Activated T-cell treated with anti-CD3 and anti-CD28 coated beads, Interleukin-2, amount 50 U/mL, for 24 hours (primary cell): Measurements from ENCODE around the gene SCFD2.
"Not testable (repeated sequence)": the region's sequence is repeated elsewhere in the genome, so short reads cannot be mapped to it uniquely, and the experiment has no call there.

Source experiments
- DNase-seq: peaks from one replicate; pipeline ENCODE4 v3.0.0-alpha.2; 2020
- H3K27ac Mint-ChIP-seq: 2 replicates; pipeline ENCODE4 v1.8.0; 2020; ENCODE audit warnings: mild to moderate bottlenecking, mixed read lengths
- H3K27me3 Mint-ChIP-seq: 2 replicates; pipeline ENCODE4 v1.8.0; 2020; ENCODE audit warnings: mixed read lengths
- H3K36me3 Mint-ChIP-seq: 2 replicates; pipeline ENCODE4 v1.8.0; 2020; ENCODE audit warnings: low read depth, mixed read lengths
- H3K4me1 Mint-ChIP-seq: 2 replicates; pipeline ENCODE4 v1.8.0; 2020; ENCODE audit warnings: low read depth, mixed read lengths
- H3K4me3 Mint-ChIP-seq: 2 replicates; pipeline ENCODE4 v1.8.0; 2020; ENCODE audit warnings: mild to moderate bottlenecking, moderate library complexity, mixed read lengths
- H3K9me3 Mint-ChIP-seq: 2 replicates; pipeline ENCODE4 v1.8.0; 2020; ENCODE audit warnings: mixed read lengths

The SCFD2 gene

DNA sequence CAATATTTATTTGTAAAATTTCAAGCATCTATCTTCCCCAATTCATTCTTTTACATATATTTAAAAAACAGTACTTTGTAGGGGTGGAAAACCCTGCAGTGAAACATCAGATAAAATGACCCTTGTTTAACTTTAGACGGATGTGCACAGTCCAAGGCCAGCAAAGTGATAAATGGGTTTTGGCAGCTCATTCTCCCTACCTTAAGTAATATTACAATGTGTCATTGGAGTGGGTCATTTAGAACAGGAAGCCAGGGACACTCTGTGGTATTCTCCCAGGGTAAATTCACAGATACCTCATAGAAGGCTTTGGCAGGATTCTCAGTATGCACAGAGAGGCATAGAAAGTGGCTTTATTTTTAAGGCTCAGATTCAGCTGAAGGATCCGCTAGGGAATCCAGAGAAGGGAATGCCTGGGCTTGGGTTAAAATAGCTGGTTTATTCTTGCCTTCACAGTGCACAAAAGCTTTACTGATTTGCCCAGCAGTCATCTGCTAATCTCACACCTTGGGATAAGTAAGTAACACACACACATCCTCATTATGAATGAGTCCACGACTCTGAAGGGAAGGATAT lies 297.0 kb downstream of the SCFD2 start:
- H3K27me3 Mint-ChIP-seq = no peaks in the 10 kb centered on the region
- H3K4me3 Mint-ChIP-seq = no peak overlapping the region
- H3K9me3 Mint-ChIP-seq = peaks cover 21% of the 10 kb centered on the region
- peaks cover 9% of the 10 kb centered on the region for H3K4me1 Mint-ChIP-seq
- DNase-seq = no peak
- H3K36me3 Mint-ChIP-seq = peaks cover 41% of the 10 kb centered on the region
- H3K27ac Mint-ChIP-seq = no peak overlapping the region

DNA sequence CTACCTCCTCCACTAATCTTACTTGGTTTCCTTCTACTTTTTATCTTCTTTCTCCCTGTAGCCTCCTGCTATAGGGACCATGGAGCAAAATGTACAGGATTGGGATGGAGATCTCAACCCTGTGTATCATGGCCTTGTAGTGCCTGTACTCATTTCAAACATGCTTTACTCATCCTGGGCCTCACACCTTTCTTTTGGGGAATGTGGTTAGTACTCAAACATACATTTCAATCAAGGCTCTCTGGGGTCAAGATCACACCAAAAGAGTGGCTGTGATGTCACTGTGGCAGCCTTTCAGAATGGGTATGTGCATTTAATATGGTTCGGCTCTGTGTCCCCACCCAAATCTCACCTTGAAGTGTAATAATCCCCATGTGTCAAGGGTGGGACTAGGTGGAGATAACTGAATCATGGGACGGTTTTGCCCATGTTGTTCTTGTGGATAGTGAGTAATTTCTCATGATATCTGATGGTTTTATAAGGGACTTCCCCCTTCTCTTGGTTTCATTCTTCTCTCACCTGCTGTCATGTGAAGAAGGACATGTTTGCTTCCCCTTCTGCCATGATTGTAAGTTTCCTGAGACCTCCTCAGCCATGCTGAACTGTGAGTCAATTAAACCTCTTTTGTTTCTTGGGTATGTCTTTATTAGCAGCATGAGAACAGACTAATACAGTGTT lies 298.6 kb downstream of the SCFD2 start:
- Mint-ChIP-seq H3K36me3 (peaks cover 35% of the 10 kb centered on the region), H3K4me3 (no peak overlapping the region), H3K27me3 (no peaks in the 10 kb centered on the region), H3K9me3 (peaks cover 21% of the 10 kb centered on the region), H3K27ac (peak overlapping the region; percentile 55), H3K4me1 (peaks cover 9% of the 10 kb centered on the region)
- DNase-seq = no peak

DNA sequence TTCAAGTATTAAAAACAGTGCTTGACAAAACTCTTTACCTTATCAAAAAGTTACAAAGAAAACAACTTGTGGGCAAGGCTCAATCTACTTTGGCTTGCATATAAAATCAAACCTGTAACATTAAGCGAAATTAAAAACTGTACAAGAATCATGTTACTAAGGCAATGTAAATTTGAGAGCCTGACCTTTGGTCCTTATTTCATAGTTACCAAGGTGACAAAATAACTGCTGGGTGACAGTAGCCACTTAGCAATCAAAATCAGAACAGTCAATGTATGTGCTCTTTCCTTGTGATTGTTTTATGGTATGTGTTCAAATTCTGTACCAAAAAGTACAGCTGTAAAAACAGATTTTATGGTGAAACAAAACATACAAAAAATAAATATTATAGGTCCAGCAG lies 299.7 kb downstream of the SCFD2 start:
- H3K9me3 Mint-ChIP-seq = peaks cover 21% of the 10 kb centered on the region
- no peak overlapping the region for H3K4me3 Mint-ChIP-seq
- no peaks in the 10 kb centered on the region for H3K27me3 Mint-ChIP-seq
- no peak for DNase-seq
- H3K27ac Mint-ChIP-seq = no peak overlapping the region
- peaks cover 38% of the 10 kb centered on the region for H3K36me3 Mint-ChIP-seq
- H3K4me1 Mint-ChIP-seq = peaks cover 9% of the 10 kb centered on the region

DNA sequence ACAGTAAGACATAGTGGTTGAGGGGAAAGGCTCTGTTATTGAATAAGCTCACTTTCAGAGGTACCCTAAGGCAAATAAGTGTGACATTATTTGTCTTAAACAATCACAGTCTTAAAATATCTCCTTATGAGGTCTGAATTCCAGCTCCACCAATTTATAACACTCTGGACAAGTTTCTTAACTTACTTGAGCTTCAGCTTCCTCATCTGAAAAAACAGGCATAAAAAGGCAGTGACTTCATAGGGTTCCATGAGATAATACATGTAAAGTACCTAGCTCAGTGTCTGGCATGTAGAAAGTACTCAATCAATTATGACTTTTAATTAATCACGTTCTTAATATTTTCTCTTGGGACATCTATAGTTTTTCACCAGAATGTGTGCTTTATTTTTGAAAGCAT lies 301.3 kb downstream of the SCFD2 start:
- H3K27me3 Mint-ChIP-seq = no peaks in the 10 kb centered on the region
- H3K36me3 Mint-ChIP-seq = peaks cover 33% of the 10 kb centered on the region
- no peak overlapping the region for H3K27ac Mint-ChIP-seq
- no peak overlapping the region for H3K4me3 Mint-ChIP-seq
- H3K4me1 Mint-ChIP-seq = peaks cover 9% of the 10 kb centered on the region
- no peak for DNase-seq
- H3K9me3 Mint-ChIP-seq = peaks cover 17% of the 10 kb centered on the region

GRCh38 chr4:53061091-53061850 lies 304.6 kb downstream of the SCFD2 start:
- Mint-ChIP-seq H3K27me3 (no peaks in the 10 kb centered on the region), H3K4me1 (no peaks in the 10 kb centered on the region), H3K36me3 (peaks cover 13% of the 10 kb centered on the region), H3K9me3 (no peaks in the 10 kb centered on the region), H3K27ac (no peak overlapping the region), H3K4me3 (no peak overlapping the region)
- DNase-seq = no peak

GRCh38 chr4:53060278-53060677 lies 305.6 kb downstream of the SCFD2 start:
- H3K27me3 Mint-ChIP-seq = no peaks in the 10 kb centered on the region
- H3K4me3 Mint-ChIP-seq = no peak overlapping the region
- H3K9me3 Mint-ChIP-seq = no peaks in the 10 kb centered on the region
- peaks cover 16% of the 10 kb centered on the region for H3K36me3 Mint-ChIP-seq
- no peaks in the 10 kb centered on the region for H3K4me1 Mint-ChIP-seq
- no peak overlapping the region for H3K27ac Mint-ChIP-seq
- DNase-seq = no peak

DNA sequence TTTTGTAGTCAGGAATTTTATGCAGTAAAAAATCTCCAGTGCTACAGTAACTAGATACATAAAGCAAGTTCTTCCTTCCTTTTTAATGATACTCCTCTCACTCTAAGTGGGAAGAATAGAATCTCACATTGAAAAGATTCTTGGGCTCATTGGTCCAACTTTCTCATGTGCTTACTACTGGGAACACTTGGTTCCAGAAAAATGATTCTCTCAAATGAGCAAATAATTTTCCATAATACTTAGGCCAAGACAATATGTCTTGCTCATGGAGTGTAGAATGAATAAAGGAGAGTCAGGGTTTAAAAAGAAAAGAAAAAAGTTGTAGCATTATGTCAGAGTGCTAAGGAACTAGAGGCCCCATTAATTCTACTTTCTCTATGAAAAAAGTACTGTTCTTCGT lies 306.0 kb downstream of the SCFD2 start:
- no peak for DNase-seq
- Mint-ChIP-seq H3K27me3 (no peaks in the 10 kb centered on the region), H3K4me3 (no peak overlapping the region), H3K4me1 (no peaks in the 10 kb centered on the region), H3K27ac (no peak overlapping the region), H3K9me3 (no peaks in the 10 kb centered on the region), H3K36me3 (peaks cover 16% of the 10 kb centered on the region)

DNA sequence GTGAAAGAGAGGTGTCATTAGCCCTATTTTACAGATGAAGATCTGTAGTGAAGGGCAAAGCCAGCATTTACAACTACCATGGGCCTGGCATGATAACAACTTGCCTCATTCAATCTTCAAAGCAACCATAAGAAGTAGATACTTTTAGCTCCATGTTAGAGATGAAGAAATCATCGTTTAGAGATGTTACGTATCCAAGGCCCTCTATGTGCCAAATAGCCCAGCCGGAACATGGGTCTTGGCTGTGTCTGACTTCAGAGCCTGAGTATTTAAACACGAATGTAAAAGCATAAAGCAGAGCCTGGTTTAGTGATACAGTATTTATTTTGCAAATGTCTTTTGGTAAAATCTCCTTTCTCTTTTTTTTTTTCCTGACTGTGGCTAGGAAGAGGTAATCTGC lies 306.6 kb downstream of the SCFD2 start:
- H3K9me3 Mint-ChIP-seq = no peaks in the 10 kb centered on the region
- H3K27me3 Mint-ChIP-seq = no peaks in the 10 kb centered on the region
- H3K4me1 Mint-ChIP-seq = no peaks in the 10 kb centered on the region
- DNase-seq = no peak
- H3K4me3 Mint-ChIP-seq = no peak overlapping the region
- H3K27ac Mint-ChIP-seq = no peak overlapping the region
- H3K36me3 Mint-ChIP-seq = peaks cover 16% of the 10 kb centered on the region

- no peak overlapping the region for H3K27ac Mint-ChIP-seq
- H3K27me3 Mint-ChIP-seq = no peaks in the 10 kb centered on the region
- no peaks in the 10 kb centered on the region for H3K9me3 Mint-ChIP-seq
- DNase-seq = no peak
- H3K4me1 Mint-ChIP-seq = no peaks in the 10 kb centered on the region
- no peak overlapping the region for H3K4me3 Mint-ChIP-seq
- H3K36me3 Mint-ChIP-seq = peaks cover 16% of the 10 kb centered on the region
These were observed 308.2 kb downstream of the SCFD2 start for GRCh38 chr4:53057679-53058078.

DNA sequence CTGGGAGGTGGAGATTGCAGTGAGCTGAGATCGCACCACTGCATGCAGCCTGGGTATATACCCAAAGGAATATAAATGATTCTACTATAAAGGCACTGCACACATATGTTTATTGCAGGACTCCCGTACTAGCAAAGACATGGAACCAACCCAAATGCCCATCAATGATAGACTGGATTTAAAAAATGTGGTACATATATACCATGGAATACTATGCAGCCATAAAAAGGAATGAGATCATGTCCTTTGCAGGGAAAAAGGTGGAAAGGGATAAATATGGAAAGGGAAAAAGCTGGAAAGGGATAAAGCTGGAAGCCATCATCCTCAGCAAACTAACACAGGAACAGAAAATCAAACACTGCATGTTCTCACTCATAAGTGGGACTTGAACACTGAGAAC lies 308.8 kb downstream of the SCFD2 start:
- H3K9me3 Mint-ChIP-seq, H3K27ac Mint-ChIP-seq, H3K4me3 Mint-ChIP-seq, DNase-seq, H3K4me1 Mint-ChIP-seq, H3K27me3 Mint-ChIP-seq: not testable (repeated sequence)
- H3K36me3 Mint-ChIP-seq = peaks cover 16% of the 10 kb centered on the region

DNA sequence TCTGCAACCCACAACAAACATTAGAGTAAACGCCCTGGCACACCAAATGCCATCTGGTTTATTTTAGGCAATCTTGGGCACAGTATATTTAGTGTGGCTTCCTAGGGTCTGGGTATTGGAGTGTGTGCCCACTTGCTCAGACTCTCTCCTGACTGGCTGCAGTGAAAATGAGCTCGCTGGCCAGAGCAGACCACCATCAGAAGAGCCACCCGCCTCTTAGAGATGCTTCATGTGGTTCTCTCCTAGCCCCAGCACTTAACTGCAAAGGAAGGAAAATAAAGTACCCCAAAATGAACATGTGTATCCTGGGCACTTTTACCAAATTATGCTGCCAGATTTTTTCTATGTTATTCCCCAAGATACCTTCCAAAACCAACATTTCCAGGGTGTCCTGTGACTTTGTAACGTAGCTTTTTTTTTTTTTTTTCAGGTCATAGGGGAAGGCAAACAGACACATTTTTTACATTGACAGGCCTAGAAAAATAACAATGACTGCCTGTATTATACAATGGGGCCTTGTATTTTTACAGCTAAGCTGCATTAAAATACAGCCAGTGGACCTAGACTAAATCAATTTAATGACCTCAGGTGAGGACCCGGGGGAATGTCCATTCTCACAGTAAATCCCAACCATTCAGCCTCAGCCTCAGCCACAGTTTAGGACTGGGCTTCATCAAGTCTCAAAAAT lies 310.0 kb downstream of the SCFD2 start:
- no peaks in the 10 kb centered on the region for H3K4me1 Mint-ChIP-seq
- no peak overlapping the region for H3K27ac Mint-ChIP-seq
- no peaks in the 10 kb centered on the region for H3K9me3 Mint-ChIP-seq
- peaks cover 19% of the 10 kb centered on the region for H3K36me3 Mint-ChIP-seq
- no peak overlapping the region for H3K4me3 Mint-ChIP-seq
- H3K27me3 Mint-ChIP-seq = no peaks in the 10 kb centered on the region
- DNase-seq = no peak

DNA sequence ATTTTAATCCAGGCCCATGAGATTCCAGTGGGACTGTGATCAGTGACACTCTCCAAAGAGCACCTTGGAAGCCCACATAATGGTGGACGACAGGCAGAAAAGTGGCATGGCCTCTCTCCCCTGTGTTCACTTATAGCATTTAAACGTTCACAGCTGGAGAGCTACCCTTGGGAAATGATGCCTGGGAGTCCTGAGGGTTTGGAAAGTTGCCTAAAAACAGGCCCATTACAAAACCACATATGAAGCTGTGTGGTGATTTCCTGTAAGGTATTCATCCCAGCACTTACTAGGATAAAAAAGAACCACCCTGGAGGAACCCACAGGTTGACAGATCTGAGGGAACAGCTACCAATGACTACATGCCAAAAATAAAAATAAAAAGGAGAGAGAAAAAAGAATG lies 310.6 kb downstream of the SCFD2 start:
- Mint-ChIP-seq H3K4me1 (no peaks in the 10 kb centered on the region), H3K4me3 (no peak overlapping the region), H3K36me3 (peaks cover 24% of the 10 kb centered on the region), H3K27me3 (no peaks in the 10 kb centered on the region), H3K27ac (no peak overlapping the region), H3K9me3 (no peaks in the 10 kb centered on the region)
- DNase-seq = no peak

DNA sequence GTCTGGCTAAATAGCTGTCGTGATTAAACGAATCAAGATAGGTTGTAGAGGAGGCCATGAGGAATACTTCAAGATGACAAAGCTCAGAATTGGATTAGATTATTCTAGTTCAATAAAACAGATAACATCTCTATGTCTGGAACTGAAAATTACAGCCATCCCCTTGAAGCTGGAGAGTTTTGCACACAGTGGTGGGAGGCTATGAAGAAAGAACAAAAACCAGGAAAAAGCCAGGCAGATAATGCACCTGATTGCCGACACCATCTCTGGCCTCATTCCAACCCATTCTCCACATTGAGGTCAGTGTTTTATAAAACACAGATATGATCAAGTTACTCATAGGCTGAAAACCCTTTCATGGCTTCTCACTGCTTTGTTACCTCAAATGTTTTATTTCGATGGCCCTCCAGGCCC lies 315.5 kb downstream of the SCFD2 start:
- H3K4me3 Mint-ChIP-seq = no peak overlapping the region
- no peak overlapping the region for H3K27ac Mint-ChIP-seq
- no peaks in the 10 kb centered on the region for H3K4me1 Mint-ChIP-seq
- H3K9me3 Mint-ChIP-seq = no peaks in the 10 kb centered on the region
- peaks cover 24% of the 10 kb centered on the region for H3K36me3 Mint-ChIP-seq
- DNase-seq = no peak
- H3K27me3 Mint-ChIP-seq = no peaks in the 10 kb centered on the region

DNA sequence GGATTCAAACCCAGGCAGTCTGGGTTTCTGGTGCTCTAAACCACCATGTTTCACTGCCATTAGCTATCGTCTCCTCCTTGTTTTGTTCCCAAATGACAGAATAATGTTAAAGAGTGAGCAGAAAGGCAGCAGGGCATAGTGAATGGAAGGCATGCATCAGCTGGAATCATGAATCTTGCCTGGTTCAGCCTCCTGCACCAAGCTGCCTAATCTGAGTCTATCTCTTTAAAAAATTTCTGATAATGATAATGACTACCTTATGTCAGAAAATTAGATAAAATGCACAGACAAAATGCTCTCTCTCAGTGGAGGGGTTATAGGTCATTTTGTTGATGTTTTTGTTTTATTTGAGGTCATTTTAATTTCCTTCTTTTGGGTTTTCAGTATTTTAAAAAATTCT lies 316.3 kb downstream of the SCFD2 start:
- H3K9me3 Mint-ChIP-seq = no peaks in the 10 kb centered on the region
- DNase-seq = no peak
- H3K27me3 Mint-ChIP-seq = no peaks in the 10 kb centered on the region
- H3K4me1 Mint-ChIP-seq = no peaks in the 10 kb centered on the region
- H3K27ac Mint-ChIP-seq = no peak overlapping the region
- no peak overlapping the region for H3K4me3 Mint-ChIP-seq
- H3K36me3 Mint-ChIP-seq = peaks cover 24% of the 10 kb centered on the region

- Mint-ChIP-seq H3K4me3 (no peak overlapping the region), H3K27me3 (no peaks in the 10 kb centered on the region), H3K9me3 (no peaks in the 10 kb centered on the region), H3K27ac (no peak overlapping the region), H3K36me3 (peaks cover 13% of the 10 kb centered on the region), H3K4me1 (no peaks in the 10 kb centered on the region)
- DNase-seq = no peak
These were observed 321.3 kb downstream of the SCFD2 start for GRCh38 chr4:53044651-53044960.
